Hepatocyte (in vitro differentiated cells): ENCODE results near the gene ZNF746. TPM values are rescaled to one million over a fixed set of nuclear protein-coding genes. Genes with fewer than 3 reads are reported as not detected.

Experiments
- DNase-seq: peaks from one replicate; pipeline ENCODE4 v3.0.0-alpha.2; 2016; ENCODE audit warnings: low spot score
- H2AFZ ChIP-seq: fragments of 200-600 bp; sonication (generic); 2 replicates; pipeline ENCODE4 v1.6.0; 2016; ENCODE audit warnings: antibody characterized with exemption, mild to moderate bottlenecking
- H3K27ac ChIP-seq: fragments of 200-600 bp; sonication (generic); 2 replicates; pipeline ENCODE4 v1.5.1; 2016; ENCODE audit warnings: mild to moderate bottlenecking
- H3K27me3 ChIP-seq: fragments of 200-600 bp; sonication (generic); 2 replicates; pipeline ENCODE4 v1.6.1; 2016
- H3K36me3 ChIP-seq: fragments of 200-600 bp; sonication (generic); replicated peaks from 2 replicates; pipeline ENCODE4 v1.5.1; 2016; ENCODE audit warnings: low read depth; ENCODE audit not compliant: insufficient read depth
- H3K4me1 ChIP-seq: fragments of 200-600 bp; sonication (generic); 2 replicates; pipeline ENCODE4 v1.5.1; 2016; ENCODE audit warnings: mild to moderate bottlenecking, moderate library complexity; ENCODE audit not compliant: insufficient read depth
- H3K4me2 ChIP-seq: fragments of 200-600 bp; sonication (generic); 2 replicates; pipeline ENCODE4 v1.6.0; 2016
- H3K4me3 ChIP-seq: fragments of 200-600 bp; sonication (generic); 2 replicates; pipeline ENCODE4 v1.5.1; 2016; ENCODE audit warnings: mild to moderate bottlenecking
- H3K79me2 ChIP-seq: fragments of 200-600 bp; sonication (generic); 2 replicates; pipeline ENCODE4 v1.6.0; 2017; ENCODE audit warnings: mild to moderate bottlenecking
- H3K9me2 ChIP-seq: fragments of 200-600 bp; sonication (generic); replicated peaks from 2 replicates; pipeline ENCODE4 v1.6.0; 2017; ENCODE audit warnings: mild to moderate bottlenecking; ENCODE audit not compliant: insufficient read depth
- H3K9me3 ChIP-seq: fragments of 200-600 bp; sonication (generic); 2 replicates; pipeline ENCODE4 v1.5.1; 2016; ENCODE audit warnings: low read depth, mild to moderate bottlenecking
- H4K20me1 ChIP-seq: fragments of 200-600 bp; sonication (generic); 2 replicates; pipeline ENCODE4 v1.6.0; 2016; ENCODE audit warnings: mild to moderate bottlenecking; ENCODE audit not compliant: insufficient read depth, poor library complexity, severe bottlenecking
- EZH2 ChIP-seq: fragments of 200-600 bp; sonication (generic); IDR thresholded peaks from 2 replicates; pipeline ENCODE4 v1.6.1; 2016; ENCODE audit warnings: antibody characterized with exemption, mild to moderate bottlenecking, borderline replicate concordance
- EZH2phosphoT487 ChIP-seq: fragments of 200-600 bp; sonication (generic); IDR thresholded peaks from one replicate; pipeline ENCODE4 v1.6.1; 2018; ENCODE audit warnings: antibody characterized with exemption, mild to moderate bottlenecking, low read depth, moderate library complexity; ENCODE audit not compliant: unreplicated experiment, severe bottlenecking
- WGBS: methylation state at CpG from one replicate; pipeline ENCODE4 v1.1.6; 2016; ENCODE audit warnings: low lambda C conversion rate; ENCODE audit errors: missing lambda C conversion rate; 5-methylcytosine and 5-hydroxymethylcytosine counted together
- polyA plus RNA-seq: library from polyadenylated mRNA; unstranded; fragments of >200 nt; fragmentation: Nextera tagmentation; extraction: Ambion mirVana; gene quantifications from 2 replicates; pipeline ENCODE4 v1.2.1, GENCODE V29; 2016
- total RNA-seq: library from RNA; depleted of rRNA; stranded (reverse); fragments of >200 nt; gene quantifications from 2 replicates; pipeline ENCODE4 v1.2.3, GENCODE V29; 2014
- TF ChIP-seq, protein P1 (sequence below): fragments of 200-600 bp; sonication (generic); IDR thresholded peaks from 2 replicates; pipeline ENCODE4 v1.5.1; 2016; ENCODE audit warnings: antibody characterized with exemption, mild to moderate bottlenecking; ENCODE audit not compliant: poor library complexity

ZNF746 gene
- total and polyA plus RNA-seq, 2 experiments from 2014 or later, result 12.2 to 15.6 TPM

DNA sequence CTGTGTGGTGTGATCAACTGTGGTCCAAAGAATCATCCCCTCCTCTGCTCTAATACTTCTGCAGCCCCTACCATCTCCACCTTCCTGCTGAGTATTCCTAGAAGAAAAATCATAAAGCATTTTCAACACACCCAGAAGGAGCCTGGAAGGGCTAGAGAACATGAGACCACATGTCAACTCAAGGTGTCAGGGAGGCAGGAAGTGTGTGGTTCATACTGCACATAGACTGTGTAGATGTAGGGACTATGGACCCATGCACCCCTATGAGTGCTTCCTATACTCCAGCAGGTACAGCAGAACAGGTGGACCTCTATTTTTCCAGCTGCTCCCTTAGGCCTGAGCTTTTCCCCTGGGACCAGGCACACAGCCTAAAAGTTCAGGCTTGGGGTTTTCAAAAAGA lies 2.6 kb upstream of the ZNF746 start:
- Histone ChIP-seq H3K9me3 (peaks cover 1% of the 10 kb centered on the region), H3K27ac (no peak overlapping the region), H3K79me2 (peaks cover 19% of the 10 kb centered on the region), H3K4me1 (peaks cover 14% of the 10 kb centered on the region), H2AFZ (no peak overlapping the region), H3K27me3 (peaks cover 4% of the 10 kb centered on the region), H3K4me3 (no peak overlapping the region), H3K4me2 (no peak overlapping the region), H3K36me3 (no peaks in the 10 kb centered on the region), H3K9me2 (no peaks in the 10 kb centered on the region), H4K20me1 (peaks cover 11% of the 10 kb centered on the region)
- TF ChIP-seq, protein P1, sequence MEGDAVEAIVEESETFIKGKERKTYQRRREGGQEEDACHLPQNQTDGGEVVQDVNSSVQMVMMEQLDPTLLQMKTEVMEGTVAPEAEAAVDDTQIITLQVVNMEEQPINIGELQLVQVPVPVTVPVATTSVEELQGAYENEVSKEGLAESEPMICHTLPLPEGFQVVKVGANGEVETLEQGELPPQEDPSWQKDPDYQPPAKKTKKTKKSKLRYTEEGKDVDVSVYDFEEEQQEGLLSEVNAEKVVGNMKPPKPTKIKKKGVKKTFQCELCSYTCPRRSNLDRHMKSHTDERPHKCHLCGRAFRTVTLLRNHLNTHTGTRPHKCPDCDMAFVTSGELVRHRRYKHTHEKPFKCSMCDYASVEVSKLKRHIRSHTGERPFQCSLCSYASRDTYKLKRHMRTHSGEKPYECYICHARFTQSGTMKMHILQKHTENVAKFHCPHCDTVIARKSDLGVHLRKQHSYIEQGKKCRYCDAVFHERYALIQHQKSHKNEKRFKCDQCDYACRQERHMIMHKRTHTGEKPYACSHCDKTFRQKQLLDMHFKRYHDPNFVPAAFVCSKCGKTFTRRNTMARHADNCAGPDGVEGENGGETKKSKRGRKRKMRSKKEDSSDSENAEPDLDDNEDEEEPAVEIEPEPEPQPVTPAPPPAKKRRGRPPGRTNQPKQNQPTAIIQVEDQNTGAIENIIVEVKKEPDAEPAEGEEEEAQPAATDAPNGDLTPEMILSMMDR, result no peak
- TF ChIP-seq EZH2, result no peak
- TF ChIP-seq EZH2phosphoT487, result no peak
- DNase-seq, result no peak

DNA sequence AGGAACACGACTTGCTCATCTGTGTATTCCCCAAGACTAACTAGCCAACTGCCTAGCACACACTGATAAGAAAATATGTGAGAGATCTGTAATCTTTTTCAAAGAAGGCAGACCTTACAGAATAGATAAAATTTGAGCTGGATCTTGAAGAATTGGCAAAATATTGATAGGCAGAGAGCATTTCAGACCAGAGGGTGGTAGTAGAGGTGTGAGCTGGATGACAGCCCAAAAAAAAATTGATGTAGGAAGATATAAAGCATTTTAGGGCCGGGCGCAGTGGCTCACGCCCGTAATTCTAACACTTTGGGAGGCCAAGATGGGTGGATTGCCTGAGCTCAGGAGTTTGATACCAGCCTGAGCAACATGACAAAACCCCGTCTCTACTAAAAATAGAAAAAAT lies 1.2 kb upstream of the ZNF746 start:
- Histone ChIP-seq H2AFZ (no peak overlapping the region), H3K79me2 (peaks cover 26% of the 10 kb centered on the region), H3K4me1 (peaks cover 18% of the 10 kb centered on the region), H4K20me1 (peaks cover 17% of the 10 kb centered on the region), H3K4me3 (no peak overlapping the region), H3K27ac (no peak overlapping the region), H3K36me3 (no peaks in the 10 kb centered on the region), H3K4me2 (no peak overlapping the region), H3K27me3 (peaks cover 4% of the 10 kb centered on the region), H3K9me3 (no peaks in the 10 kb centered on the region), H3K9me2 (no peaks in the 10 kb centered on the region)
- no peak for DNase-seq
- TF ChIP-seq EZH2phosphoT487 (no peak), EZH2 (no peak)
- TF ChIP-seq, protein P1, result no peak
- WGBS, result 87% methylated on average over 6 of the region's 6 CpGs

DNA sequence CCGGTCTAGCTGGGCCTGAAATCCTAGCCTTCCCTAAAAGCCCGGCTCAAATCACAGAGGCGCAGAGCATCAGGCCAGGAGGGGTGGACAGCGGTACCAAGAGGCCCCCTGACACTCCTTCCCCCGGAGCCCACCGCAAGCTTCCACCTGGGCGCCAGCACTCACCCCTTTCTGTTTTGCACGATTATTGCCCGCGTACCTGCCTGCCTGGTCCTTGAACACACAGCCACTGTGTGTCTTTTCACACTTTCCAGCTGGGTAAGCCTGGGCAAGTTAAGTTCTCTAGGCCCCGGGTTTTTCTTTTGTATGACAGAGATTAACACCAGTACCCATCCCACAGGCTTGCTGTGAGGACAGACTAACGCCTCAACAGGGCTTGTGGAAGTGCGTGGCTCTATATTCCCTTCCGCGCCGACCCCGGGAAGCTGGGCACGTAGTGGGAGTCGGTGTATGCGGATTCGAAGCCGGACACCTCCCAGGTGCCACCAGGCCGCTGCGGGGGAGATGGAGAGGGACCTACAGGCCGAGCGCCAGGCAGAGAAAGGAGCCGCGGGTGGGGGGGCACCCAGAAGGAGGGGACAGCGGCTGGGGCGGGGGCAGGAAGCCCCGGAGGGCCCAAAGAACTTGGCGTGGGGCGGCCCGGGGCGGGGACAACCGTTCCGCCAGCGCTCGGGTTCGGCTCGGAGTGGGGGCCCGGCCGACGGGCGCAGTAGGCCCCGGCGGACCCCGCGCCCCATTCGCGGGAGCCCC lies 792 bp downstream of the ZNF746 start:
- H3K27me3 ChIP-seq, result peaks cover 4% of the 10 kb centered on the region
- H3K79me2 ChIP-seq, result peaks cover 26% of the 10 kb centered on the region
- 5% methylated on average over 27 of the region's 51 CpGs for WGBS
- H3K36me3 ChIP-seq, result no peaks in the 10 kb centered on the region
- no peaks in the 10 kb centered on the region for H3K9me2 ChIP-seq
- peak overlapping the region; percentile 99 for H3K4me2 ChIP-seq
- peaks cover 13% of the 10 kb centered on the region for H3K4me1 ChIP-seq
- peak overlapping the region; percentile 96 for H3K4me3 ChIP-seq
- TF ChIP-seq, protein P1, result no peak
- TF ChIP-seq EZH2, result no peak
- TF ChIP-seq EZH2phosphoT487, result no peak
- peak overlapping the region; percentile 78 for H2AFZ ChIP-seq
- peak; percentile 65 for DNase-seq
- no peaks in the 10 kb centered on the region for H3K9me3 ChIP-seq
- H4K20me1 ChIP-seq, result peaks cover 17% of the 10 kb centered on the region
- H3K27ac ChIP-seq, result peak overlapping the region; percentile 88
